Dermis microvascular lymphatic vessel endothelial cell (primary cell): Measurements from ENCODE around the gene CTXN1. TPM values are rescaled to one million over a fixed set of nuclear protein-coding genes. Genes with fewer than 3 reads are reported as not detected.
"Not testable (repeated sequence)": the region's sequence is repeated elsewhere in the genome, so short reads cannot be mapped to it uniquely, and the experiment has no call there.

Source experiments
- DNase-seq, 2 donors: peaks; one replicate each; pipeline versions ENCODE4 v3.0.0 to v3.0.0-alpha.2; 2010; ENCODE audit warnings: low read depth in 2 of 2
- total RNA-seq: library from RNA; depleted of rRNA; stranded (reverse); fragments of >200 nt; gene quantifications from 2 replicates; pipeline ENCODE4 v1.2.1, GENCODE V29; 2014

Gene CTXN1
- total RNA-seq, 1 donor from 2014 or later, result 1.5 TPM

DNA sequence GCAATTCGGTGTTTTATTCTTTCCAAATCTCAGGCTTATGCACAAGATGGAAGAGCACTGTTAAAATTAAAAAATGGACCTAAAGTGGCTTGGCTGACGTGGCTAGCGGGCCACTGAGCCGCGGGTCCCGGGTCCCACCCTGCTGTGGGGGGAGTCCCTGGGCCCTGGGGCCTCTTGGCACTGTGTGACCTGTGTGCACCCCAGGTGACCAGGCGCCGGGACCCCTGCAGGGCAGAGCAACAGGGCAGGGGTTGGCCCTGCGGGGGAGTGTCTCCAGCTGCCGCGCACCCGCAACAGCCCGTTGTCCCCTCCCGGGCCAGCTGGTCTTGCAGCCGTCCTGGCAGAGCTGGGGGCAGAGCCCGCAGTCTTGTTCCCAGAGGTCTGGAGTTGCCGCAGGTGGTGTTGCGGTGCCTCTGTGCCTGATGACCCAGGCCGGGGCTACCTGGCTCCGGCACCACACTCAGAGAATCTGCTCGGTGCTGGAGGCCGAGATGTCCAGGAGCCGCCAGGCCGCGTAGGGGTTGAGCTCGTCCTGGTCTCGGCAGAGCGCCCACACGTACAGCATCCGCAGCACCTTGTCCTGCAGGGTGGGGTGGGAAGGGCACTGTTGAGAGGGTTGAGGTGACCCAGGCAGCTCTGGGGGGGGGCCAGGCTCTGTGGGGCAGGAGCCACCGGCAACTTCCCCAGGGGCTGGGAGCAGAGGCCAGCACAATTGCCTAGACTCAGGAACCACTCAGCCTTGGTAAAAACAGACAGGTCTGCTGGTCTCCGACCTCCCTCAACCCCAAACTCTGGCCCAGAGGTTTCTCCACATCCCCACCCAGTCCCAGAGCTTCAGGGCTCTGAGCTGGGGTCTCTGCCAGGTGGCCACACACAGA is 1.0 kb upstream of the CTXN1 start:
- DNase-seq, result no peak

DNA sequence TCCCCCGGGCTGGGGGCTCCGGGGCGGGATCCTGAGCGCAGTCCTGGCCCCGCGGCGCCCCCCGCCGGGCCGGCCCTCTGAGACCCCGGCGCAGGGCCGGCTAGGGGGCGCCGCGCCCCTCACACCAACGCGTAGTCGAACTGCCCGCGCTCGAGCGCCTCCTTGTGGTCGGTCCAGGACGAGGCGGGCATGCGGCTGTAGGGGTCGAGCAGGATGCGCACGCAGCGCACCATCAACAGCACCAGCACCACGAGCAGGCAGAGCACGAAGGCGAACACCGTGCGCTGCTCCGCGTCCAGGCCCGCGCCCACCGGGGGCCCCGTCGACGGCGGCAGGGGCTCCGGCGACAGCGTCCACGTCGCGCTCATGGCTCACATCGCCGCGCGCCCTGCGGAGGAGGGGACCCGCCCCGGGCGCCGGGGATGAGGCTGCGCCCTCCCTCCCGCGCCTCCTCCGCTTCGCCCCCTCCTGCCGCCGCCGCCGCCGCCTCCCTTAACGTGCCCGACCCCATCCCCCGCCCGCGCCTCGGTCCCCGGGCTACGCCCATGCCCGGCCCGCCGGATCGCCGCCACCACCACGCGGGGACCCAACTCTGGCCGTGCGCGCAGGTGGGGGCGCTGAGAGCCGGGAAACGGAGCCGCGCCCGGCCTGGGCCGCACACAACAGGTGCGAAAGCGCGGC is 624 bp downstream of the CTXN1 start:
- peak; percentile 54 to 76 for DNase-seq

DNA sequence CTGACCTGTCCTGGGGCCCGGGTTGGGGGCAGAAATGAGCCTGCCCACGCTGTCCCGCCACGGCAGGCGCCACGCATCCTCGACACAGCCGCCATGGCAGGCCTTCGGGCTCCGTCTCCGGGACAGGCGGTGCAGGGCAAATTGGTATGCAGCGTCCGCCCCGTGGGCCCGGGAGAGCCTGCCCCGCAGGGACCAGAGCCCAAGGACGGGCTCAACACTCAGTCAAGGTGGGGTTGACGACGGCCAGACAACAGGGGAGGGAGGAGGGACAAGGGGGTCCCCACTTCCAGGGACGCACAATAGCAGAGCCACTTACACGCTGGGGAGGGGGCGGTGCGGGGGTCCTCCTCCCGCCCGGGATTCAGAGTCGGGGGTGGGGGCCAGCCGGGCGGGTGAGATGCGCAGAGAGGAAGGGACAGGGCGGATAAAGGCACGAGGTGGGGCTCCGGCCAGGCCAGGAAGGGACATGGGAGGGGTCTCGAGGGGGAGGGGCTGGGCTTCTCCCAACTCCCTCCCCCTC is 1.2 kb downstream of the CTXN1 start:
- no peak for DNase-seq

DNA sequence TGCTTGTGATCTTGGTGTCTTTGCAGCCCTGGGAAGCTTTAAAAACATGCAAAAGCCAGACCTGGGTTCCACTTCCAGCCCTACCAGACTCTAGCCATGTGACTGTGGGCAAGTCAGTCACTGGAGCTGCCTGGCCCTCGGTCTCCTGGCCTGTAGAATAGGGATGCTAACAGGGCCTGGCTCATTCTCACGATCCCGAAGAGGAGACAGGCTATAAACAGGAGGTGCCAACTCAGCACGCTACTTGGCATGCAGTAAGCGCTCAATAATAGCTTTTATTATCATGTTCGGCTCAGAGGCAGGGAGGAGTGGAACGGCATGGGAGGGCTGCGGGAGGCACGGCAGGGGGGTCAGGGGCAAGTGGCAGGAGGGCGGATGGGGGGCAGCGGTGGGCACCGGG is 1.7 kb downstream of the CTXN1 start:
- DNase-seq, result no peak

DNA sequence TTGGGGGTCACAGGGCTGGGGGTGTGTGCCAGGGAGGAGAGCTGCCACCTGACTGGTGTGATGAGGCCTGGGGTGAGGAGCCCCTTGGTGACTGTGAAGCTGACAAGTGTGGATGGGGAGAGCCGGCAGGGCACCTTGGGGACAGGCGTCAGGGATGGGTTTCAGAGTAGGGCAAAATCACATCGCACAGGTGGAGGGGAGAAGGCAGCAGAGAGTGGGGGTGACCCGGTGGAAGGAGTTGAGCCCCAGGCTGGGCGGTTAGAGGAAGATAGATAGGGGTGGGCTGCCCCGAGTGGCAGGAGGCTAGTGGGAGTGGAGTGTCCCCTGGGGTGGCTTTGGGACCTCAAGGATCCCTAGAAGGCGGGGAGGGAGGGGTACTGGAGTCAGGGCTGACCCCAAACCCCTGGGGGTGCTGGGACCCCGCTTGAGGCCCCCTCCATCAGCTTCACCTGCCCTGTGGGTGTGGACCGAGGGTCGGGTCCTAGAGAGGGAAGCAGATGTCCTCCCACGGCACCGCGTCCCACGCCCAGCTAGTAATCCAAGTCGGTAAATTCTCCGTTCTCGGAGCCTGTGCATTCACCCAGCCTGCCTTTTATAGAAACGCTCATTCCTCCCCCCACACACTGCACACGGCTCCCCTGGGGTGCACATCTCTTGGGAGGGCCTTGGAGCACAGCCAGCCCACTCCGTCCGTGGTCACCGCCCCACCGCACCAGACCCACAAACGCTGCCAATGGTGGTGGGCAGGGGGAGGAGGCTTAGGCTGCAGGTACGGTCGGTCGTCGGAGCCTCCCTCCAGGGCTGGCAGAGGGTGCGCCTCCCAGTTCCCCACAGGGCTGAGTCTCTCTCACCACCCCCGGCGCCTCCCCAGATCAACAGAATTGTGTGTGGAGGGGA is 2.4 kb downstream of the CTXN1 start:
- no peak for DNase-seq

DNA sequence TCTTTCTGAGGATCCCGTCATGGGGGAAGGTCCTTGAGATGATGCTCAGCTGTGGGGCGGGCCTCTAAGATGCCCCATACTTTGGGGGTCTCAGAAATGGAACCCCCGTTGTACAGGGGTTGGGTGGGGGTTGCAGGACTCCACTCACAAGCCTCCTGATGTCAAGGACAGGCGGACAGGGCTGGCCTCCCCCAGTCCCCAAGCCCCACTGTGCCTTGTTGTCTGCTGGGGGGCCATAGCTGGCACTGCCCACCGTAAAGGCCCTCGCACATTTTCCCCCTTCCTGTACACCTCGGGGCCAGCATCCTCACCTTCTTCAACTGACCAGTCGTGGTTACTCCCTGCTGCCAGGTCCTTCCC is 3.1 kb downstream of the CTXN1 start:
- no peak for DNase-seq

DNA sequence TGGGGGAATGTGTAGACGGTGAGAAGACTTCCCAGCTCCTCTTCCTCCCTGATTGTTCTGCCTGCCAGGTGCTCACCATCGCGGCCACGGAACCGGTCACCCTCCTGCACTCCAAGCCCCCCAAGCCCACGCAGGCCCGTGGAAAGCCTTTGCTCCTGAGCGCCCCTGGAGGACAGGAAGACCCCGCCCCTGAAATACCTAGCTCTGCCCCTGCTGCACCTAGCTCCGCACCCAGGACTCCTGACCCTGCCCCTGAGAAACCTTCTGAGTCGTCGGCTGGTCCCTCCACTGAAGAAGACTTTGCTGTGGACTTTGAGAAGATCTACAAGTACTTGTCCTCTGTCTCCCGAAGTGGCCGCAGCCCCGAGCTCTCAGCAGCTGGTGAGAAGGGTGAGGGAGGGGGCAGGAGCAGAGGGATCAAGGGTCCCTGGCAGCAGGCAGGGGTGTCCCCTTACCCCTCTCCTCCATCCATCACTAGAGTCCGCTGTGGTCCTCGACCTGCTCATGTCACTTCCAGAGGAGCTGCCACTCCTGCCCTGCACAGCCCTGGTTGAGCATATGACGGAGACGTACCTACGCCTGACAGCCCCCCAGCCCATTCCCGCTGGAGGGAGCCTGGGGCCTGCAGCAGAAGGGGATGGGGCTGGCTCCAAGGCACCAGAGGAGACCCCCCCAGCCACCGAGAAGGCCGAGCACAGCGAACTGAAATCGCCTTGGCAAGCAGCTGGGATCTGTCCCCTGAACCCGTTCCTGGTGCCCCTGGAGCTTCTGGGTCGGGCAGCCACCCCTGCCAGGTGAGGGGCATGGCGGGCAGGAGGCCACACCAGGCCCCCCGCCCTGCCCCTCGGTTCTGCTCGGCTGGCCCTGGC is 3.7 kb downstream of the CTXN1 start:
- no peak for DNase-seq

DNA sequence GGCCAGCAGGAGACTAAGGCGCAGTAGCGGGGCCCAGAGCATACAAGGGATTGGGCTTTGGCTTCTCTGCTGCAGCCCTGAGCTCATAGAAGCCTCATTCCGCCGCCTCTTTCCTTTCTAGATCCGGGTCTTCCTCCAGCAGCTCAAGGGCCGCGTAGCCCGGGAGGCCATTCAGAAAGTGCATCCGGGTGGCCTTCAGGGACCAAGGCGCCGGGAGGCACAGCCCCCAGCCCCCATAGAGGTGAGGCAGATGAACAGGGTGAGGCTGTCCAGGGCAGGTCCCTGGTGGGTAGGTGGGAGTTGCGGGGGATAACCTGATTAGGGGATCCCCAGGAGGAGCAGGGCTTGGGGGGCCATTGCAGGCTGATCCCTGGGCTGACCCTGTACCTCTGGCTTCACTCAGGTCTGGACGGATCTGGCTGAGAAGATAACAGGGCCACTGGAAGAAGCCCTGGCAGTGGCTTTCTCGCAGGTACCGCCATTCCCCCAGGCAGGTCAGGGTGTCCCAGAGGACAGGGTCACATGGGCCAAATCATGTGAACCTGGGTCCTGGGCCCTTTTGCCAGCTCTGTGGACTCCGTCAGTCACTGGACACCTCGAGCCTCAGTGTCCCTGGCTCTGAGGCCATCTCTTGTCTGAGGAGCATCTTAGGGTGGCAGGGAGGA is 4.5 kb downstream of the CTXN1 start:
- DNase-seq, result no peak

DNA sequence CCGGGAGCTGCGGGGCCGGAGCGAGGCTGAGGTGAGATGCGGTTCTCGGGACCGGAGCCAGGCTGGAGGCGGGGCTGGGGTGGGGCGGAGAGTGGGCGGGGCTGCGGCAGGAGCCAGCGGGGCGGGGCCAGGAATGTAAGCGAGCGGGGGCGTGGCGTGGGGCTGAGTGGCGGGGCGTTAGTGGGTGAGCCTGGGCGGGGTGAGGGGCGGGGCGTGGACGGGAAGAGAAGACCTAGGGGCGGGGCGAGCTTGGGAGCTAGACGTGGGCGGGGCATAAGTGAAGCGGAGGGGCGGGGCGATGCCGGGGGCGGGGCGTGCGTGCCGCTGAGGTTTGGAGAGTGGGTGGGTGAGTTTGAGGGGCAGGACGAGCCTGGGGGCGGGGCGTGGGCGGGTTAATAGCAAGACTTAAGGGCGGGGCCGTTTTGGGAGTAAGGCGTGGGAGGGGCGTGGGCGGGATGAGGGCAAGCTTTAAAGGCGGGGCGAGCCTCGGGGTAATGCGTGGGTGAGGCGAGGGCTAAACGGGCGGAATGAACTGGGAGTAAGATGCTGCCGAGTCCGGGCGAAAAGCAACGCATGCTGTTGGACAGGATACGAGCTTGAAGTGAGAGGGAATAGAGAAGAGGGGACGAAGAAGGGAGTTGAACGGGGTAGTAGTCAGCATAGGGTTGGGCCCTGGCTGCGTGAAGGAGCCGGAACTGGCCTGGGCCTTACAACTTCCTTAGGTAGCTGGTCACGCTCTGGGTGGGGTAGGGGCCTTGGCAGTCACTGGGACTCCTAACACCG is 5.2 kb downstream of the CTXN1 start:
- DNase-seq, result peak; percentile 88 to 98

DNA sequence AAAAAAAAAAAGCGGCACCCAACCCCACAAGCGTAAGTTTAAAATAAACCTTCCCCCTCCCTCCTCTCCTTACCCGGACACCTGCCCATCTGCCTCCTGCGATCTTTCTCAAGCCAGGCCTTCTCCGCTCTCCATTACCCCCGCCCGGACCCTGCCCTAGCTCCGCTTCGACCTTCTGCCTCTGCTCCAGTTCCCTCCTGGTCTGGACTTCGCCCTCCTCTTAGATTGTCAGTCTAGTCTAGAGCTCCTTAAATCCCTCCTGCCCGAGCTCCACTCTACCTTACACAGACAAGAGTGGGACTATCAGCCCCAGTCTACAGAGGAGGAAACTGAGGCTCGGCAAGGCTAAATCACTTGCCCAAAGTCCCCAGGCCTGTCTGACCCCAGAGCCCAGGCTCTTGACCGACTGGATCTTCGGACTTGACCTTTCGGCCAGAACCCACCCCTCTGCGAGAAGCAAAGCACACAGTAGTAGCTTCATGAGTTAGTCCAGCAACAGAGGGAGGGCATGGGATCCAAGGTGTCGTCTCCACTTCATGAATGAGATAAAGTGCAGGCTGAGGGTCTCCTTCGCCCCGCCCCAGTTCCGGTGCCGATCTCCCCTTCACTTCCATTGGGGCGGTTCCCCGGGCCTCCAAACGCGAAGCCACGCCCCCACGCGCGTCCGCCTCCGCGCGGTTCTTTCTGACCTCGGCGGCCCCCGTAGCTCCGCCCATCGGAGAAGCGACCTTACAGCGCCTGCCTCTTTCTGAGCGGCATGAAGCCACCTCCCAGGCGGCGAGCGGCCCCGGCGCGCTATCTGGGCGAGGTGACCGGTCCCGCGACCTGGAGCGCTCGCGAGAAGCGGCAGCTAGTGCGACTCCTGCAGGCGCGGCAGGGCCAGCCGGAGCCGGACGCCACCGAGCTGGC is 6.1 kb downstream of the CTXN1 start, which contains the start of gene SNAPC2:
Gene SNAPC2, plus strand, starts transcription at position 729 of the 909 bp plus-strand sequence. Its CDS starts 29 bp downstream, at position 758.
- DNase-seq, result peak; percentile 78 to 91

DNA sequence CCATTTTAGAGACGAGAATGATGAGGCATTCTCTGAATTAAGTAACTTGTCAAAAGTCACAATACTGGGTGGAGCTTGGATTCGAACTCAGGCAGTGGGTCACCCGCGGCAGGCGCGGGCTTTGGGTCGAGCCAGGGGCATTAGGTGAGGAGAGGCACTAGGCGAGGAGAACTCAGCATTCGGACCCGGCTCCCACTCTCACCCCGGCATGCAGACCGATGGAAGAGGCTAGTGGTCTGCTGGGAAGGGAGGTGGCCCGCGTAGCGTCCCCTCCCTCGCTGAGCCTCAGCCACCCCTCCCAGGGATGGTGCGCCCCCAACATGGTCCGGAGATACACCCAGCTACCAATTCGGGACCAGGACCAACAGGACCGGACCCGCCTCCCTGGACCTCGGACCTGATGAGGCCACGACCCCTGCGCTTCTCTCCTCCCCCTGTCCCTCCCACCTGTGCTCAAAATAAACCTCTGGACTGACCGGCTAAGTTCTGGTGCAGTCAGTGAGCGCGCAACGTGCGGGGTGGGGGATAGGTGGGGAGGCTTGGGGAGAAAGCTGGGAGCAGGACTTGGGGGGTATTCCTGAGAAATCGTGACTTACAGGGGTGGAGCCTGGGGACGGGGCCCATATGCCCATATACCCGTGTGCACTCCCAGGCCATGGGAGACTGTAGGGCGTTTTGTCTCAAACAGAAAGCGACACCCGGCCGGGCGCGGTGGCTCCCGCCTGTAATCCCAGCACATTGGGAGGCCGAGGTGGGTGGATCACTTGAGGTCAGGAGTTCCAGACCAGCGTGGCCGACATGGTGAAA is 7.1 kb downstream of the CTXN1 start:
- DNase-seq, result no peak

DNA sequence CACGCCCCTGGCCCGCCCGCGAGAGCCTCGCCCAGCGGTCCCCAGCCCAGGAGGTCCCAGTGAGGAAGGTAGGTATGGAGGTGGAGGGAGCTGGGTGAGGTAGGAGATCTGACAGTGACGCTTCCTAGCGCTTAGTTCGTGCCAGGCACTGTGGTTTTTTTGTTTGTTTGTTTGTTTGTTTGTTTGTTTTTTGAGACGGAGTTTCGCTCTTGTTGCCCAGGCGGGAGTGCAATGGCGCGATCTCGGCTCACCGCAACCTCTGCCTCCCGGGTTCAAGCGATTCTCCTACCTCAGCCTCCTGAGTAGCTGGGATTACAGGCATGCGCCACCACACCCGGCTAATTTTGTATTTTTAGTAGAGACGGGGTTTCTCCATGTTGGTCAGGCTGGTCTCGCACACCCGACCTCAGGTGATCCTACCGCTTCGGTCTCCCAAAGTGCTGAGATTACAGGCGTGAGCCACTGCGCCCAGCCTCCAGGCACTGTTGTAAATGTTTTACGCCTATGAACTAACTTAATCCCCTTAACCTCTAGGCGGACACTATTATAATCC is 7.8 kb downstream of the CTXN1 start:
- not testable (repeated sequence) for DNase-seq

DNA sequence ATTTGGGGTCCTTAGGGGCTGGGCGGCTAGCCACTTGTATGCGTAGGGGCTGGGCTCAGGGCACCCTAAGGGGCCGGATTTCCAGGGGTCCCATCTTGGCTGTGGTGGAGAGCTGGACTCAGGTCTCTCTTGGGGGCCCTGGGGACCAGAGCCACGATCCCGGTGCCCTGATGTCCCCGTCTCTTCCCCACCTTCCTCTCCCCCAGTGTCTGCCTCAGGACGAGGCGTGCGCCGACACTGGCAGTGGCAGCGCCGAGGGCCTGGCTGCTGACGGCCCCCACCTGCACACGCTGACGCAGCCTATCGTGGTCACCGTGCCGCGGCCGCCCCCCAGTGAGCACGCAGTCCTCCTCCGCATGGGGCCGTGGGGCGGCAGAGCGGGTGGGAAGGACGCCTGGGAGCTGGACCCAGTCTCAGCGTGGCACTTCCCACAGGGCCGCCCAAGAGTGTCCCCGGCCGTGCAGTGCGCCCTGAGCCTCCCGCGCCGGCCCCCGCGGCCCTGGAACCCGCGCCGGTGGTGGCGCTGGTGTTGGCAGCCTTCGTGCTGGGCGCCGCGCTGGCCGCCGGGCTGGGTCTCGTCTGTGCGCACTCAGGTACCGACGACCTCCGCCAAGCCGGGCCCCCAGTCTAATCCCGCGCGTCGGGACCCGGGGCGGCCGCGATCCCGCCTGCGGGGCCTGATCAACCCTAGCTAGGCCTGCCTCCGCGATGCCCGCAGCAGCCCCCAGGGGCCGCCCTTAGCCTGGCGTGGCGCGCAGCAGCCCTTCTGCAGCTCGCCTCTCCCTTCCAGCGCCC is 8.5 kb downstream of the CTXN1 start:
- peak in 1 of 2 donors; percentile 68 for DNase-seq

DNA sequence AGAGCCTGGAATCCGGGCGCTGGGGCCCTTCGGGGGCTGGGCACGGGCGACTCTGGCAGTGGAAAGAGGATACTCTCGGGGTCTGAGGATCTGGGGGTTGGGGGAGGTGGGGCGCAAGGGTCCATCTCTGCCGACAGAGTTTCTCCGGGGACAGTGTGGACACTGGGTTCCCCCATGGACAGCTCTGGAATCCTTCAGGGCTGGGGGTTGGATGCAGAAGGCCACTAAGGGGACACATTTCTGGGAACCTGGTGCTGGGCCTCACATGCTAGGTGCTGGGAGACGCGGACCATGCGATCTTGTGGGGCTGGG is 9.0 kb downstream of the CTXN1 start:
- DNase-seq, result no peak

DNA sequence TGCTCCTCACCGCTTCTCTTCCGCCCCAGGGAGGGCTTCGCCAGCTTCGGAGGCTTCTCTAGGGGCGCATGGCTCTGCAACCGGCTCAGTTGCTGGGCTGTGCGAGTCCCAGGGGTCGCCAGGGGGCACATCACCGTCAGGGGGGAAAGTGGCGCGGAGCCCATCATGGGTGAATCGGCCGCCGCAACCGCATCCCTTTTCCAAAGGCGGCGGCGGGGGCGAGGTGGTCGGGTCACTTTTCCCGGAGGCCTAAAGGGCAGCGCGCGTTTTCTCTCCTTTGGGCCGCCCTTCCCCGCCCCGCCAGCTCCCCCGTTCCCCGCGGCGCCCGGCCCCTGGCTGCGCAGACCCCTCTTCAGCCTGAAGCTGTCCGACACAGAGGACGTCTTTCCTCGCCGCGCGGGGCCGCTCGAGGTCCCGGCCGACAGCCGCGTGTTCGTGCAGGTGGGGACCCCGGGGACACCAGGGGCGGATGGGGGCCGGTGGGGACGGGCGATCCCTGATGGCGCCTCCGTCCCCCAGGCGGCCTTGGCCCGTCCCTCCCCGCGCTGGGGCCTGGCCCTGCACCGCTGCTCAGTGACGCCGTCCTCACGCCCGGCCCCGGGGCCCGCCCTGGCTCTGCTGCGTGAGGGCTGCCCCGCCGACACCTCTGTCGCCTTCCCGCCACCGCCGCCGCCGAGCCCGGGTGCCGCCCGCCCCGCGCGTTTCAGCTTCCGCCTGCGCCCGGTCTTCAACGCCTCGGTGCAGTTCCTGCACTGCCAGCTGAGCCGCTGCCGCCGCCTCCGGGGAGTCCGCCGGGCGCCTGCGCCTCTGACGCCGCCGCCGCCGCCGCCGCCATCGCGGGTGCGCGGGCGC is 9.6 kb downstream of the CTXN1 start:
- DNase-seq, result no peak
